Fibroblast of lung (primary cell): ENCODE results near the gene GDF15. TPM values are rescaled to one million over a fixed set of nuclear protein-coding genes. Genes with fewer than 3 reads are reported as not detected.

Experiments used
- DNase-seq, 2 donors: peaks; one replicate each; pipeline versions ENCODE4 v3.0.0 to v3.0.0-alpha.2; 2010; ENCODE audit warnings: low read depth in 2 of 2
- H2AFZ ChIP-seq: 2 replicates; pipeline ENCODE4 v1.5.1; 2012; ENCODE audit warnings: low read length, control low read depth, inconsistent platforms
- H3K27ac ChIP-seq: 2 replicates; pipeline ENCODE4 v1.5.1; 2011; ENCODE audit warnings: low read length, control low read depth; ENCODE audit not compliant: insufficient read depth
- H3K27me3 ChIP-seq: 2 replicates; pipeline ENCODE4 v1.5.1; 2011; ENCODE audit warnings: mild to moderate bottlenecking, low read length; ENCODE audit not compliant: control insufficient read depth, insufficient read depth
- H3K36me3 ChIP-seq: 2 replicates; pipeline ENCODE4 v1.5.1; 2011; ENCODE audit warnings: low read length; ENCODE audit not compliant: control insufficient read depth, insufficient read depth
- H3K4me1 ChIP-seq: 2 replicates; pipeline ENCODE4 v1.5.1; 2011; ENCODE audit warnings: low read length; ENCODE audit not compliant: control insufficient read depth, insufficient read depth; ENCODE audit errors: extremely low read depth
- H3K4me2 ChIP-seq: 2 replicates; pipeline ENCODE4 v1.5.1; 2011; ENCODE audit warnings: low read length, control low read depth; ENCODE audit not compliant: insufficient read depth; ENCODE audit errors: extremely low read depth
- H3K4me3 ChIP-seq, 4 experiments: fragments of 200-600 bp in 1 of 4; sonication (generic) in 1 of 4; replicated peaks in 1 of 4; 2 replicates each; pipeline ENCODE4 v1.5.1; 2011 to 2016; ENCODE audit warnings: low read length in 4 of 4, low read depth in 3 of 4, mild to moderate bottlenecking in 3 of 4, control low read depth in 2 of 4, inconsistent platforms in 1 of 4, mixed read lengths in 1 of 4; ENCODE audit not compliant: insufficient read depth in 1 of 4; ENCODE audit errors: control extremely low read depth in 1 of 4
- H3K79me2 ChIP-seq: 2 replicates; pipeline ENCODE4 v1.5.1; 2012; ENCODE audit warnings: mild to moderate bottlenecking, low read length, inconsistent platforms; ENCODE audit not compliant: control insufficient read depth, insufficient read depth
- H3K9ac ChIP-seq: 2 replicates; pipeline ENCODE4 v1.5.1; 2011; ENCODE audit warnings: mild to moderate bottlenecking, low read length, control low read depth; ENCODE audit not compliant: insufficient read depth
- H3K9me3 ChIP-seq: 2 replicates; pipeline ENCODE4 v1.5.1; 2012; ENCODE audit warnings: low read depth, low read length; ENCODE audit not compliant: control insufficient read depth, insufficient read depth
- H4K20me1 ChIP-seq: 2 replicates; pipeline ENCODE4 v1.5.1; 2011; ENCODE audit warnings: low read length; ENCODE audit not compliant: control insufficient read depth, insufficient read depth; ENCODE audit errors: extremely low read depth
- EZH2 ChIP-seq: IDR thresholded peaks from 2 replicates; pipeline ENCODE4 v1.5.1; 2012; ENCODE audit warnings: low read length, control low read depth, mild to moderate bottlenecking; ENCODE audit errors: missing control alignments
- polyA plus RNA-seq, 2 donors: library from polyadenylated mRNA; depleted of rRNA in 1 of 2; stranded (reverse) in 1 of 2; unstranded in 1 of 2; fragments of >200 nt; gene quantifications; 2 replicates each; pipeline ENCODE4 v1.2.1, GENCODE V29; 2011 to 2012; ENCODE audit warnings: missing spikeins in 1 of 2
- total RNA-seq: library from RNA; depleted of rRNA; stranded (reverse); fragments of >200 nt; gene quantifications from 2 replicates; pipeline ENCODE4 v1.2.1, GENCODE V29; 2014
- TF ChIP-seq, protein P1 (sequence below), 2 donors: IDR thresholded peaks in 1 of 2; conservative IDR thresholded peaks in 1 of 2; 1 replicate in 1 of 2; 2 replicates in 1 of 2; pipeline ENCODE4 v1.5.1; 2011 to 2012; ENCODE audit warnings: low read length in 2 of 2, control low read depth in 1 of 2, inconsistent platforms in 1 of 2, low read depth in 1 of 2, mild to moderate bottlenecking in 1 of 2

Gene GDF15
- total and polyA plus RNA-seq, 2 donors (not counting 1 experiment from before 2014, with no cell fraction given) = 8.6 to 140 TPM

DNA sequence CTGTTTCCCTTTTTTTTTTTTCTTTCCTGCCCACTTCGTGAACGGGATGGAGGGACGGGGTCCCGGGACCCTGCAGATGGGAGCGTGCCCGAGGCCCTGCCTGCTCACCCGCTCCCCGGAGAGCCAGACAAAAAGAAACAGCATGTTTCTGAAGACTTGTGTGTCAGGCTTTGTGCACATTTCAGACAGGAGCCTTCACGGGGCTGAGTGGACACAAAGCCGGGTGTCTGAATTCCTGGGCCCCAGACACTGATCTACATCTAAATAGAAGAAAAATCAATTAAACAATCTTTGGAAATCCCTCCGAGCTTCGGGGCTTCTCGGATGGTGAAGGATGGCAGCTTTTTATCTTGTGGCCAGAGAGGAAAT, 41.4 kb upstream of the GDF15 start:
- H2AFZ ChIP-seq = no peak overlapping the region
- H4K20me1 ChIP-seq = no peaks in the 10 kb centered on the region
- H3K79me2 ChIP-seq = no peaks in the 10 kb centered on the region
- peaks cover 2% of the 10 kb centered on the region for H3K36me3 ChIP-seq
- no peaks in the 10 kb centered on the region for H3K9me3 ChIP-seq
- H3K4me1 ChIP-seq = peaks cover 6% of the 10 kb centered on the region
- TF ChIP-seq, protein P1, sequence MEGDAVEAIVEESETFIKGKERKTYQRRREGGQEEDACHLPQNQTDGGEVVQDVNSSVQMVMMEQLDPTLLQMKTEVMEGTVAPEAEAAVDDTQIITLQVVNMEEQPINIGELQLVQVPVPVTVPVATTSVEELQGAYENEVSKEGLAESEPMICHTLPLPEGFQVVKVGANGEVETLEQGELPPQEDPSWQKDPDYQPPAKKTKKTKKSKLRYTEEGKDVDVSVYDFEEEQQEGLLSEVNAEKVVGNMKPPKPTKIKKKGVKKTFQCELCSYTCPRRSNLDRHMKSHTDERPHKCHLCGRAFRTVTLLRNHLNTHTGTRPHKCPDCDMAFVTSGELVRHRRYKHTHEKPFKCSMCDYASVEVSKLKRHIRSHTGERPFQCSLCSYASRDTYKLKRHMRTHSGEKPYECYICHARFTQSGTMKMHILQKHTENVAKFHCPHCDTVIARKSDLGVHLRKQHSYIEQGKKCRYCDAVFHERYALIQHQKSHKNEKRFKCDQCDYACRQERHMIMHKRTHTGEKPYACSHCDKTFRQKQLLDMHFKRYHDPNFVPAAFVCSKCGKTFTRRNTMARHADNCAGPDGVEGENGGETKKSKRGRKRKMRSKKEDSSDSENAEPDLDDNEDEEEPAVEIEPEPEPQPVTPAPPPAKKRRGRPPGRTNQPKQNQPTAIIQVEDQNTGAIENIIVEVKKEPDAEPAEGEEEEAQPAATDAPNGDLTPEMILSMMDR (conservative IDR thresholded peaks at IDR 0.05 in 1 of 2, IDR thresholded peaks at IDR 0.05 in 1 of 2; ENCODE audit: low read depth in 1 of 2, low read length in 2 of 2) = no peak
- no peak for TF ChIP-seq EZH2
- no peak for DNase-seq
- no peak overlapping the region for H3K9ac ChIP-seq
- peak overlapping the region; percentile 8 for H3K27ac ChIP-seq
- peak overlapping the region; percentile 80 for H3K4me2 ChIP-seq
- peak overlapping the region in 1 of 4 experiments; percentile 32 for H3K4me3 ChIP-seq
- no peaks in the 10 kb centered on the region for H3K27me3 ChIP-seq

DNA sequence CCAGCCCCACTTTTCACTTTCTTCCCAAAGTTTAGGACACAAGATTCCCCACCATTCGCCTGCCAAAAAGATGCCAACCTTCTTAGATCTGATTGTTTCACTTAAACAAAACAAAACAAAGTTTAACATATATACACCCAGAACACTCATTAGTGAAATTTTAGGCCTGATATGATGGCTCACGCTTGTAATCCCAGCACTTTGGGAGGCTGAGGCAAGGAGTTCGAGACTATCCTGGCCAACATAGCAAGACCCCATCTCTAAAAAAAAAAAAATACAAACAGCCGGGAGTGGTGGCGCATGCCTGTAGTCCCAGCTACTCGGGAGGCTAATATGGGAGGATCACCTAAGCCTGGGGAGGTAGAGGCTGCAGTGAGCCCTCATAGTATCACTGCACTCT, 40.7 kb upstream of the GDF15 start:
- Histone ChIP-seq H3K79me2 (no peaks in the 10 kb centered on the region), H3K4me3 (no peak overlapping the region), H3K27ac (no peak overlapping the region), H3K4me1 (peaks cover 8% of the 10 kb centered on the region), H4K20me1 (no peaks in the 10 kb centered on the region), H2AFZ (no peak overlapping the region), H3K27me3 (no peaks in the 10 kb centered on the region), H3K4me2 (no peak overlapping the region), H3K36me3 (peaks cover 2% of the 10 kb centered on the region), H3K9ac (no peak overlapping the region), H3K9me3 (no peaks in the 10 kb centered on the region)
- DNase-seq = no peak
- TF ChIP-seq, protein P1 (conservative IDR thresholded peaks at IDR 0.05 in 1 of 2, IDR thresholded peaks at IDR 0.05 in 1 of 2; ENCODE audit: low read depth in 1 of 2, low read length in 2 of 2) = no peak
- TF ChIP-seq EZH2 = no peak

DNA sequence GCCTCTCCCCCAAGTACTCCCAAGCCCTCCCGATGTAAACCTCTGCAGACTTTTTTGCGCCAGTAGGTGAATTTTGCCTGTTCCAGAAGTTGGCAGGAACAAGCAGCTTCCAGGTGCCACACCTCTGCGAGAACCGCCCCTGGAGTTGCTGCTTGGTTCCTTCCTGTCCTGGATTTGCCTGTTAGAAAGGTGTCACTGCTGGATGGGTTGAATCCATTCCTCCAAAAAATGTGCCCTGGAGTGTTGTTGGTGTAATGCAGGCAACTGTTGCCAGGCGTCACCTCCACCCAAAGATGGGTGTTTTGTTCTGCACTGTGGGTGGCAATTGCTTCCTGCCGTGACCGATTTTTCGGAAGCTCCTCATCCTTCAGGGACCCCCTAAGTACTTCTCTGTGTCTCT, 39.9 kb upstream of the GDF15 start:
- Histone ChIP-seq H4K20me1 (no peaks in the 10 kb centered on the region), H3K36me3 (peaks cover 2% of the 10 kb centered on the region), H3K9me3 (no peaks in the 10 kb centered on the region), H3K27ac (no peak overlapping the region), H3K9ac (no peak overlapping the region), H3K4me1 (peaks cover 8% of the 10 kb centered on the region), H3K79me2 (no peaks in the 10 kb centered on the region), H3K27me3 (no peaks in the 10 kb centered on the region), H2AFZ (no peak overlapping the region), H3K4me3 (no peak overlapping the region), H3K4me2 (no peak overlapping the region)
- TF ChIP-seq EZH2 = no peak
- TF ChIP-seq, protein P1 (conservative IDR thresholded peaks at IDR 0.05 in 1 of 2, IDR thresholded peaks at IDR 0.05 in 1 of 2; ENCODE audit: low read depth in 1 of 2, low read length in 2 of 2) = no peak
- DNase-seq = no peak
